Kidney epithelial cell (primary cell): ENCODE data around the gene IGLL1. TPM values are rescaled to one million over a fixed set of nuclear protein-coding genes. Genes with fewer than 3 reads are reported as not detected.

ENCODE experiments used
- DNase-seq: peaks from one replicate; pipeline ENCODE4 v3.0.0-alpha.2; 2010; ENCODE audit warnings: low read depth
- H3K27me3 ChIP-seq: 2 replicates; pipeline ENCODE4 v1.6.0; 2011; ENCODE audit warnings: low read length; ENCODE audit not compliant: control insufficient read depth, insufficient read depth
- H3K36me3 ChIP-seq: 2 replicates; pipeline ENCODE4 v1.5.1; 2011; ENCODE audit warnings: low read length; ENCODE audit not compliant: control insufficient read depth, insufficient read depth
- H3K4me3 ChIP-seq: 2 replicates; pipeline ENCODE4 v1.5.1; 2011; ENCODE audit warnings: low read depth, mild to moderate bottlenecking, control low read depth, low read length
- total RNA-seq: library from RNA; depleted of rRNA; stranded (reverse); fragments of >200 nt; gene quantifications from 2 replicates; pipeline ENCODE4 v1.2.3, GENCODE V29; 2015
- TF ChIP-seq, protein P1 (sequence below): IDR thresholded peaks from 2 replicates; pipeline ENCODE4 v1.5.1; 2011; ENCODE audit warnings: mild to moderate bottlenecking, moderate library complexity, low read length, control low read depth, inconsistent platforms; ENCODE audit not compliant: insufficient read depth, poor library complexity, severe bottlenecking

The IGLL1 gene
- total RNA-seq, 1 donor from 2014 or later: not detected

DNA sequence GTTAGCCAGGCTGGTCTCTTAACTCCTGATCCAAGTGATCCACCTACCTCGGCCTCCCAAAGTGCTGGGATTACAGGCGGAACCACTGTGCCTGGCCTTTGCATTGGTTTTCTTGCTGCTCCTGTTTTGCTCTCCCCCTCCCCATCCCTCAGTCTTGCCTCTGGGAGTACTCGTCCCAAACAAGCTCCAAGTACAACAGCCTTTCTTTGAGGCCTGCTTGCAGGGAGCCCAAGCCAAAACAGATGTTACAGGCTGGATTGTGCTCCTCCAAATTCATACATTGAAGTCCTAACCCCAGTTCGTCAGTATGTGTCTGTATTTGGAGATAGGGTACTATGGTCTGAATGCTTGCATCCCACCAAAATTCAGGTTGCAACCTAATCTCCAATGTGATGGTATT is 8.6 kb downstream of the IGLL1 start:
- TF ChIP-seq, protein P1, sequence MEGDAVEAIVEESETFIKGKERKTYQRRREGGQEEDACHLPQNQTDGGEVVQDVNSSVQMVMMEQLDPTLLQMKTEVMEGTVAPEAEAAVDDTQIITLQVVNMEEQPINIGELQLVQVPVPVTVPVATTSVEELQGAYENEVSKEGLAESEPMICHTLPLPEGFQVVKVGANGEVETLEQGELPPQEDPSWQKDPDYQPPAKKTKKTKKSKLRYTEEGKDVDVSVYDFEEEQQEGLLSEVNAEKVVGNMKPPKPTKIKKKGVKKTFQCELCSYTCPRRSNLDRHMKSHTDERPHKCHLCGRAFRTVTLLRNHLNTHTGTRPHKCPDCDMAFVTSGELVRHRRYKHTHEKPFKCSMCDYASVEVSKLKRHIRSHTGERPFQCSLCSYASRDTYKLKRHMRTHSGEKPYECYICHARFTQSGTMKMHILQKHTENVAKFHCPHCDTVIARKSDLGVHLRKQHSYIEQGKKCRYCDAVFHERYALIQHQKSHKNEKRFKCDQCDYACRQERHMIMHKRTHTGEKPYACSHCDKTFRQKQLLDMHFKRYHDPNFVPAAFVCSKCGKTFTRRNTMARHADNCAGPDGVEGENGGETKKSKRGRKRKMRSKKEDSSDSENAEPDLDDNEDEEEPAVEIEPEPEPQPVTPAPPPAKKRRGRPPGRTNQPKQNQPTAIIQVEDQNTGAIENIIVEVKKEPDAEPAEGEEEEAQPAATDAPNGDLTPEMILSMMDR: no peak
- Histone ChIP-seq H3K27me3 (peaks cover 15% of the 10 kb centered on the region), H3K36me3 (no peaks in the 10 kb centered on the region), H3K4me3 (no peak overlapping the region)
- DNase-seq: no peak

DNA sequence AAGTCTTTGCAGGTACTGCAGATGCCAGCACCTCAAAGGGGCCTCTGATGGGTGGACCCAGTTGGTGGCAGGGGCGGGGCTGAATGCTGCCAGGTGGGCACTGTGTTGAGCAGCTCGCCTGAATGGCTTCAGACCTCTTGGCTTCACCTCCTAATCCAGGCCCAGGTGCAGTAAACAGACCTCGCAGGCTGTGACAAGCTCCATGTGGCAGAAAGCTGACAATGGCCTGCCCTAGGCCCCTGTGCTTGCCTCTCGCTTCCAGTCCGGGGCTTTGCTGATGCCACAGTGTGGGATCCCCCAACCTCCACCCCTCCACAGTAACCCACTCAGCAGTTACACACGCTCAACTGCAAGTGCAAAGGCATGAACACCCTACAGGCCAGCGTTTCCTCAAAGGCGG is 9.4 kb downstream of the IGLL1 start:
- no peak for DNase-seq
- TF ChIP-seq, protein P1: no peak
- Histone ChIP-seq H3K36me3 (no peaks in the 10 kb centered on the region), H3K4me3 (no peak overlapping the region), H3K27me3 (peaks cover 23% of the 10 kb centered on the region)

DNA sequence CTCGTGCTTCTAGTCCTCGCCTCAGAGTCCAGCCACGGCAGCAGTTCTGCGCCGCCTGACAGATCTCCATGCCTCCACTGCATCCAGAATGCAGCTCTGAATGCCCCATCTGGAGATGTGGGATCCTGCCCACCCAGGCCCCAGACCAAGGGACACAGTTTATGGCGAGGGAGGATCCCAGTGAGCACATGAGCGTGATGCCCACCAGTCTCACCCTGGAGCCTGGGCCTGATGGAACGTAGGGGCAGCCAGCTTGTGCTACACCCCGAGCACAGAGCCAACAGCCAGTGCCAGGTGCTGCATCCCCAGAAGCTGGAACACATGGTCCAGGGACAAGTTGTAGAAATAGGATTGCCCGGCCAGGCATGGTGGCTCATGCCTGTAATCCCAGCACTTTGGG is 10.4 kb downstream of the IGLL1 start:
- Histone ChIP-seq H3K4me3 (no peak overlapping the region), H3K27me3 (peaks cover 31% of the 10 kb centered on the region), H3K36me3 (no peaks in the 10 kb centered on the region)
- no peak for DNase-seq
- TF ChIP-seq, protein P1: no peak

DNA sequence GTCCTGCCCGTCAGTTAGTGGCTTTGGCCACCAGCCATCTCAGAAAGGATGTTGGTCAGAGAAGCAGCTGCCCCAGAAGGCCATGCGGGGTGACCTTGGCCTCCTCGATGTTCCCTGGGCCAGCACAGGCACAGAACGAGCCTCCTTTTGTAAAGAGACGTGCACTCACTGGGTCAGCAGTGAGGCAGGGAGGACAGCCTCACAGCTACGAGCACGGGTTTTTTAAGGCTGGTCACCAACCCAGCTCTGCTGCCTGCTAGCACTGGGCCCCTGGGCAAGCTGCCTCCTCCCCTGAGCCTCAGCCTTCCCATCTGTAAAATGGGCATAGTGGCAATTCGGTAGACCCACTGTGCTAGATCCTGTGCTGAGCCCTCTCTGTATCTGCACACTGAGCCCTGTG is 10.8 kb downstream of the IGLL1 start:
- TF ChIP-seq, protein P1: no peak
- Histone ChIP-seq H3K4me3 (no peak overlapping the region), H3K36me3 (no peaks in the 10 kb centered on the region), H3K27me3 (peaks cover 33% of the 10 kb centered on the region)
- no peak for DNase-seq

DNA sequence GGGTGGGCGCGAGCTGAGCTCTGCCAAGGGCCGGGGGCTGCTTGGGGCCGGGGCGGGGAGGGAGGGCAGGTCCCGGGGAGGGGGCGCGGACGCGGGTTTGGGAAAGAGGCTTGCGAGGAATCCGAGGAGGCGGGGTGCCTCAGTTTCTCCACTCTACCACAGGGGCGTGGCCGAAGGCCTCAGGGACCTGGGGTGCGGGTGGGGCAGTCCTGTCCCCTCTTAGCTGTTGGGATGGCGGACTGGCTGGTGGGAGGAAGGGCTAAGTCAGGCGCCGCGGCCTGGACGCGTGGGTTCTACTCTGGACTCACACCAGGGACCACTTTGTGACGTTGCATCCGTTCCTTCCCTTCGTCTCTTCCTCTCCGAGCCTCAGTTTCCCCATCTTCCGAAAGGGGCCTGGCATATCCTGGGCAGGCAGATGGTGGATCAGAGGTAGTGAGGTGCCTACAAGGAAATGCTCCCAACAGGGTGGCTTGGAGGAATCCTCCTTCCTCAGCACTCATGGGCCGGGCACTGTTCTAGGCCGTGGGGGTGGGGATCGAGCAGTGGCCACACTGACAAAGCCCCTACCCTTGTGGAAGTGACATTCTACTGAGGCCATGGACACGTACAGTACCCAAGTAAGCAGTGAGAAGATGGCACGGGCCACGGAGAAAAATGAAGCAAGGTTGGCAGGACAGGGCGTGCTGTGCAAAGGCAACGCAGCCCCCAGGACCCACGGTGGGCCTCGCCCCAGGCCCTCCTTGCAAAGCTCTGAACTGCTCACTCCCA is 13.2 kb downstream of the IGLL1 start:
- no peak for DNase-seq
- Histone ChIP-seq H3K27me3 (peaks cover 39% of the 10 kb centered on the region), H3K36me3 (no peaks in the 10 kb centered on the region), H3K4me3 (no peak overlapping the region)
- TF ChIP-seq, protein P1: no peak
